Lower leg skin (tissue), 3 donors: ENCODE data around the gene AVEN.

Experiments
- CTCF ChIP-seq, 3 donors: fragments of 450-650 bp; IDR thresholded peaks; one replicate each; pipeline ENCODE4 v1.5.1; 2016; ENCODE audit warnings: antibody characterized with exemption in 3 of 3, mild to moderate bottlenecking in 3 of 3, moderate library complexity in 2 of 3
- POLR2A ChIP-seq, 2 donors: fragments of 450-650 bp; IDR thresholded peaks; one replicate each; pipeline ENCODE4 v1.6.1; 2016 to 2017; ENCODE audit warnings: antibody characterized with exemption in 2 of 2, mild to moderate bottlenecking in 1 of 2, moderate library complexity in 1 of 2

- TF ChIP-seq CTCF (IDR thresholded peaks at IDR 0.05) (no peak), POLR2A (IDR thresholded peaks at IDR 0.05) (no peak)
Observed at GRCh38 chr15:33864360-33865075, 174.5 kb downstream of the AVEN start.
